Measurements from ENCODE around the gene PTPRO. TPM values are rescaled to one million over a fixed set of nuclear protein-coding genes. Genes with fewer than 3 reads are reported as not detected.

The PTPRO gene
- total RNA-seq, 1 donor from 2014 or later, result 4.3 TPM

GRCh38 chr12:15599266-15600037 is 277.1 kb downstream of the PTPRO start:
- Mint-ChIP-seq H3K27me3 (ENCODE audit: low read depth) (no peaks in the 10 kb centered on the region), H3K36me3 (no peaks in the 10 kb centered on the region), H3K4me1 (peaks cover 22% of the 10 kb centered on the region), H3K9me3 (no peaks in the 10 kb centered on the region), H3K27ac (peak overlapping the region; percentile 26), H3K4me3 (no peak overlapping the region)
- no peak for TF ChIP-seq CTCF (IDR thresholded peaks at IDR 0.05; ENCODE audit: unreplicated experiment)
- no peak for DNase-seq (ENCODE audit: low spot score in 2 of 2, unreplicated experiment in 2 of 2)

GRCh38 chr12:15600223-15600935 is 278.1 kb downstream of the PTPRO start:
- Mint-ChIP-seq H3K27me3 (ENCODE audit: low read depth) (no peaks in the 10 kb centered on the region), H3K36me3 (no peaks in the 10 kb centered on the region), H3K27ac (no peak overlapping the region), H3K9me3 (no peaks in the 10 kb centered on the region), H3K4me3 (no peak overlapping the region), H3K4me1 (peaks cover 22% of the 10 kb centered on the region)
- no peak for DNase-seq (ENCODE audit: low spot score in 2 of 2, unreplicated experiment in 2 of 2)
- TF ChIP-seq CTCF (IDR thresholded peaks at IDR 0.05; ENCODE audit: unreplicated experiment), result no peak

- H3K36me3 Mint-ChIP-seq, result no peaks in the 10 kb centered on the region
- no peak for DNase-seq (ENCODE audit: low spot score in 2 of 2, unreplicated experiment in 2 of 2)
- H3K27me3 Mint-ChIP-seq (ENCODE audit: low read depth), result no peaks in the 10 kb centered on the region
- no peak for TF ChIP-seq CTCF (IDR thresholded peaks at IDR 0.05; ENCODE audit: unreplicated experiment)
- peaks cover 22% of the 10 kb centered on the region for H3K4me1 Mint-ChIP-seq
- H3K4me3 Mint-ChIP-seq, result no peak overlapping the region
- no peak overlapping the region for H3K27ac Mint-ChIP-seq
- no peaks in the 10 kb centered on the region for H3K9me3 Mint-ChIP-seq
These were observed 279.0 kb downstream of the PTPRO start for GRCh38 chr12:15601210-15601800.

GRCh38 chr12:15602051-15602672 is 279.9 kb downstream of the PTPRO start:
- H3K27me3 Mint-ChIP-seq (ENCODE audit: low read depth), result no peaks in the 10 kb centered on the region
- no peak for DNase-seq (ENCODE audit: low spot score in 2 of 2, unreplicated experiment in 2 of 2)
- peaks cover 22% of the 10 kb centered on the region for H3K4me1 Mint-ChIP-seq
- no peak for TF ChIP-seq CTCF (IDR thresholded peaks at IDR 0.05; ENCODE audit: unreplicated experiment)
- H3K27ac Mint-ChIP-seq, result no peak overlapping the region
- no peaks in the 10 kb centered on the region for H3K36me3 Mint-ChIP-seq
- H3K4me3 Mint-ChIP-seq, result no peak overlapping the region
- no peaks in the 10 kb centered on the region for H3K9me3 Mint-ChIP-seq

GRCh38 chr12:15603474-15604085 is 281.3 kb downstream of the PTPRO start:
- Mint-ChIP-seq H3K9me3 (no peaks in the 10 kb centered on the region), H3K36me3 (no peaks in the 10 kb centered on the region), H3K4me1 (peaks cover 22% of the 10 kb centered on the region), H3K27me3 (ENCODE audit: low read depth) (no peaks in the 10 kb centered on the region), H3K27ac (peak overlapping the region; percentile 52), H3K4me3 (no peak overlapping the region)
- no peak for TF ChIP-seq CTCF (IDR thresholded peaks at IDR 0.05; ENCODE audit: unreplicated experiment)
- DNase-seq (ENCODE audit: low spot score in 2 of 2, unreplicated experiment in 2 of 2), result no peak
